H1 (cell line): ENCODE results near the gene SLC16A5. TPM values are rescaled to one million over a fixed set of nuclear protein-coding genes. Genes with fewer than 3 reads are reported as not detected.

Experiments used
- CTCF ChIA-PET: fragments of 300-600 bp; sonication (Branson Sonifier 250); formaldehyde crosslinking; loops from one replicate; lab custom pipeline; 2021; ENCODE audit not compliant: partially characterized antibody; lab: Charles Lee
- POLR2A ChIA-PET: fragments of 300-600 bp; sonication (Branson Sonifier 250); formaldehyde crosslinking; loops from one replicate; lab custom pipeline; 2021; ENCODE audit warnings: inconsistent platforms; ENCODE audit not compliant: partially characterized antibody; lab: Charles Lee
- DNase-seq, 2 experiments: peaks; one replicate each; pipeline versions ENCODE4 v3.0.0 to v3.0.0-alpha.2; 2010 to 2022; ENCODE audit warnings: low spot score in 2 of 2, low read depth in 1 of 2, mixed read lengths in 1 of 2
- FAIRE-seq: peaks from 2 replicates; lab custom pipeline; 2011; peaks lifted over from hg19 to GRCh38; lab: Jason Lieb, UNC
- H2AFZ ChIP-seq: 2 replicates; pipeline ENCODE4 v1.8.1; 2012; ENCODE audit warnings: low read length, inconsistent platforms
- H2AK5ac ChIP-seq: 2 replicates; pipeline ENCODE4 v1.6.1; 2013; ENCODE audit warnings: low read depth, low read length
- H2BK120ac ChIP-seq: replicated peaks from 2 replicates; pipeline ENCODE3; 2013; ENCODE audit warnings: low read depth, low read length, inconsistent platforms
- H2BK12ac ChIP-seq: 2 replicates; pipeline ENCODE4 v1.6.1; 2013; ENCODE audit warnings: low read depth, low read length
- H2BK15ac ChIP-seq: 2 replicates; pipeline ENCODE4 v1.6.1; 2013; ENCODE audit warnings: low read length
- H2BK20ac ChIP-seq: 2 replicates; pipeline ENCODE4 v1.6.1; 2013; ENCODE audit warnings: low read length
- H2BK5ac ChIP-seq: 2 replicates; pipeline ENCODE4 v1.6.1; 2013; ENCODE audit warnings: low read depth, low read length
- H3K14ac ChIP-seq: 2 replicates; pipeline ENCODE4 v1.6.1; 2013; ENCODE audit warnings: inconsistent platforms; ENCODE audit not compliant: insufficient read length
- H3K18ac ChIP-seq: 2 replicates; pipeline ENCODE4 v1.6.1; 2013; ENCODE audit warnings: low read length; ENCODE audit errors: extremely low read depth
- H3K23ac ChIP-seq: 2 replicates; pipeline ENCODE4 v1.6.1; 2013; ENCODE audit warnings: inconsistent platforms; ENCODE audit not compliant: insufficient read length
- H3K23me2 ChIP-seq: 2 replicates; pipeline ENCODE4 v1.6.1; 2013; ENCODE audit warnings: low read depth, low read length
- H3K27ac ChIP-seq: 2 replicates; pipeline ENCODE4 v1.6.1; 2011; ENCODE audit warnings: low read depth, low read length, inconsistent platforms
- H3K27me3 ChIP-seq, 4 experiments: replicated peaks in 1 of 4; 1 replicate in 1 of 4; 2 replicates in 3 of 4; pipeline versions ENCODE4 v1.6.1 to v1.8.1; 2011 to 2013; ENCODE audit warnings: low read length in 3 of 4, mild to moderate bottlenecking in 3 of 4, inconsistent platforms in 2 of 4, mixed read lengths in 2 of 4, moderate library complexity in 1 of 4; ENCODE audit not compliant: control insufficient read depth in 3 of 4, insufficient read depth in 3 of 4; ENCODE audit errors: extremely low read depth in 1 of 4
- H3K36me3 ChIP-seq, 4 experiments: 2 replicates each; pipeline versions ENCODE4 v1.6.1 to v1.8.1; 2011 to 2013; ENCODE audit warnings: mild to moderate bottlenecking in 4 of 4, low read length in 3 of 4, moderate library complexity in 2 of 4, control low read depth in 1 of 4, inconsistent platforms in 1 of 4; ENCODE audit not compliant: insufficient read depth in 4 of 4, control insufficient read depth in 2 of 4
- H3K4ac ChIP-seq: replicated peaks from 2 replicates; pipeline ENCODE3; 2013; ENCODE audit warnings: low read length, low read depth, mixed read lengths, inconsistent platforms; ENCODE audit not compliant: insufficient read length
- H3K4me1 ChIP-seq, 4 experiments: replicated peaks in 1 of 4; 1 replicate in 1 of 4; 2 replicates in 3 of 4; pipeline versions ENCODE4 v1.6.1 to v1.8.1; 2011 to 2013; ENCODE audit warnings: low read length in 3 of 4, inconsistent platforms in 2 of 4, mixed read lengths in 1 of 4; ENCODE audit not compliant: insufficient read depth in 4 of 4, control insufficient read depth in 3 of 4
- H3K4me2 ChIP-seq, 2 experiments: 2 replicates each; pipeline versions ENCODE4 v1.6.1 to v1.8.1; 2011 to 2013; ENCODE audit warnings: low read depth in 2 of 2, low read length in 2 of 2, control low read depth in 1 of 2, inconsistent platforms in 1 of 2, mild to moderate bottlenecking in 1 of 2; ENCODE audit not compliant: insufficient read depth in 1 of 2
- H3K4me3 ChIP-seq, 4 experiments: fragments of 200-600, 300-600 bp in 1 of 4; sonication (generic), shearing (Covaris generic), sonication (Bioruptor Twin) in 1 of 4; 2 replicates each; pipeline versions ENCODE4 v1.5.1 to v1.8.1; 2011 to 2016; ENCODE audit warnings: low read length in 4 of 4, low read depth in 3 of 4, control low read depth in 2 of 4, inconsistent platforms in 2 of 4, mild to moderate bottlenecking in 2 of 4, mixed read lengths in 1 of 4, moderate library complexity in 1 of 4; ENCODE audit not compliant: insufficient read depth in 2 of 4; ENCODE audit errors: extremely low read depth in 1 of 4
- H3K56ac ChIP-seq: replicated peaks from 2 replicates; pipeline ENCODE3; 2013; ENCODE audit warnings: low read depth, mild to moderate bottlenecking, mixed read lengths, low read length, inconsistent platforms; ENCODE audit not compliant: insufficient read length
- H3K79me1 ChIP-seq: 2 replicates; pipeline ENCODE4 v1.6.1; 2013; ENCODE audit warnings: low read depth, low read length, control low read depth
- H3K79me2 ChIP-seq, 2 experiments: 2 replicates each; pipeline versions ENCODE4 v1.6.1 to v1.8.1; 2012 to 2013; ENCODE audit warnings: low read length in 2 of 2, mild to moderate bottlenecking in 2 of 2, inconsistent platforms in 1 of 2; ENCODE audit not compliant: insufficient read depth in 2 of 2, control insufficient read depth in 1 of 2
- H3K9ac ChIP-seq, 4 experiments: replicated peaks in 1 of 4; 1 replicate in 1 of 4; 2 replicates in 3 of 4; pipeline versions ENCODE4 v1.6.1 to v1.8.1; 2011 to 2013; ENCODE audit warnings: low read depth in 3 of 4, low read length in 3 of 4, control low read depth in 2 of 4, mild to moderate bottlenecking in 2 of 4, moderate library complexity in 2 of 4, inconsistent platforms in 1 of 4; ENCODE audit errors: extremely low read depth in 1 of 4
- H3K9me3 ChIP-seq, 2 experiments: 2 replicates each; pipeline versions ENCODE4 v1.6.1 to v1.8.1; 2012 to 2013; ENCODE audit warnings: mild to moderate bottlenecking in 2 of 2, moderate library complexity in 2 of 2, control low read depth in 1 of 2, inconsistent platforms in 1 of 2, low read depth in 1 of 2, low read length in 1 of 2, mixed read lengths in 1 of 2; ENCODE audit not compliant: insufficient read depth in 2 of 2
- H4K20me1 ChIP-seq, 2 experiments: replicated peaks in 1 of 2; 2 replicates each; pipeline versions ENCODE3 to v1.8.1; 2011 to 2013; ENCODE audit warnings: inconsistent platforms in 2 of 2, low read length in 2 of 2, mild to moderate bottlenecking in 1 of 2; ENCODE audit not compliant: insufficient read depth in 2 of 2, control insufficient read depth in 1 of 2
- H4K5ac ChIP-seq: 2 replicates; pipeline ENCODE4 v1.6.1; 2013; ENCODE audit warnings: low read length, low read depth, mixed read lengths, inconsistent platforms; ENCODE audit not compliant: insufficient read length
- H4K8ac ChIP-seq: 2 replicates; pipeline ENCODE4 v1.8.0; 2013; ENCODE audit warnings: mild to moderate bottlenecking, moderate library complexity, low read length, inconsistent platforms; ENCODE audit not compliant: insufficient read depth; ENCODE audit errors: extremely low read depth
- H4K91ac ChIP-seq: replicated peaks from 2 replicates; pipeline ENCODE3; 2013; ENCODE audit warnings: low read length, mixed read lengths, inconsistent platforms; ENCODE audit not compliant: insufficient read length
- CBX5 ChIP-seq: fragments of 300-800, 300-1000 bp; sonication (generic); IDR thresholded peaks from 2 replicates; pipeline ENCODE4 v1.7.1; 2016; ENCODE audit warnings: antibody characterized with exemption, low read length, low read depth
- JUN ChIP-seq: IDR thresholded peaks from 2 replicates; pipeline ENCODE4 v1.6.1; 2011; ENCODE audit warnings: low read depth, mild to moderate bottlenecking, improper control_type of control experiment, low read length
- RBBP5 ChIP-seq: IDR thresholded peaks from 2 replicates; pipeline ENCODE4 v1.7.1; 2012; ENCODE audit warnings: low read depth, mild to moderate bottlenecking, inconsistent platforms, low read length, moderate library complexity, borderline replicate concordance
- RXRA ChIP-seq: IDR thresholded peaks from 2 replicates; pipeline ENCODE4 v1.6.1; 2011; ENCODE audit warnings: low read depth, mild to moderate bottlenecking, low read length, moderate library complexity; ENCODE audit not compliant: insufficient read depth
- SIN3A ChIP-seq, 2 experiments: IDR thresholded peaks in 1 of 2; conservative IDR thresholded peaks in 1 of 2; 2 replicates each; pipeline ENCODE4 v1.6.1; 2011 to 2012; ENCODE audit warnings: low read length in 2 of 2, improper control_type of control experiment in 1 of 2, low read depth in 1 of 2, mild to moderate bottlenecking in 1 of 2
- TBP ChIP-seq: IDR thresholded peaks from 2 replicates; pipeline ENCODE4 v1.6.1; 2011; ENCODE audit warnings: low read depth, low read length, improper control_type of control experiment
- ZNF274 ChIP-seq: IDR thresholded peaks from 2 replicates; pipeline ENCODE4 v1.7.0; 2012; ENCODE audit warnings: low read length, borderline replicate concordance; ENCODE audit errors: extremely low read depth
- WGBS, 2 experiments: shearing (Covaris generic) in 1 of 2; methylation state at CpG; one replicate each; pipeline versions ENCODE4 v1.1.6 to v1.1.7; 2013 to 2015; ENCODE audit warnings: low lambda C conversion rate in 2 of 2, mixed read lengths in 2 of 2, inconsistent platforms in 1 of 2, low coverage in 1 of 2, missing lambda C conversion rate in 1 of 2; ENCODE audit not compliant: insufficient replicate concordance in 2 of 2, insufficient coverage in 1 of 2, insufficient read length in 1 of 2; ENCODE audit errors: extremely low coverage in 1 of 2, missing lambda C conversion rate in 1 of 2; 5-methylcytosine and 5-hydroxymethylcytosine counted together
- polyA plus RNA-seq, 7 experiments: library from polyadenylated mRNA; depleted of rRNA in 3 of 7; stranded (reverse) in 5 of 7; unstranded in 2 of 7; fragments of >200 nt in 5 of 7; fragments of 200-250 nt in 2 of 7; gene quantifications; 1 replicate in 5 of 7; 2 replicates in 1 of 7; 4 replicates in 1 of 7; pipeline versions ENCODE4 v1.2.1 to v1.2.3, GENCODE V29; 2011 to 2013; ENCODE audit warnings: missing spikeins in 2 of 7, mixed read lengths in 2 of 7
- total RNA-seq: library from RNA; stranded (reverse); fragmentation: NEBNext Ultra II Directional; extraction: Animal tissue kit (Norgen Biotek cat#: 25700); gene quantifications from 2 replicates; pipeline ENCODE4 v1.2.1, GENCODE V29; 2021
- TF ChIP-seq, protein P1 (sequence below): IDR thresholded peaks from 2 replicates; pipeline ENCODE4 v1.6.1; 2012; ENCODE audit warnings: inconsistent platforms

Gene SLC16A5
- total and polyA plus RNA-seq, 2 of the 8 experiments (the other 6 are each of a cell fraction or from before 2014, with no cell fraction given), result 17.1 to 34.7 TPM

DNA sequence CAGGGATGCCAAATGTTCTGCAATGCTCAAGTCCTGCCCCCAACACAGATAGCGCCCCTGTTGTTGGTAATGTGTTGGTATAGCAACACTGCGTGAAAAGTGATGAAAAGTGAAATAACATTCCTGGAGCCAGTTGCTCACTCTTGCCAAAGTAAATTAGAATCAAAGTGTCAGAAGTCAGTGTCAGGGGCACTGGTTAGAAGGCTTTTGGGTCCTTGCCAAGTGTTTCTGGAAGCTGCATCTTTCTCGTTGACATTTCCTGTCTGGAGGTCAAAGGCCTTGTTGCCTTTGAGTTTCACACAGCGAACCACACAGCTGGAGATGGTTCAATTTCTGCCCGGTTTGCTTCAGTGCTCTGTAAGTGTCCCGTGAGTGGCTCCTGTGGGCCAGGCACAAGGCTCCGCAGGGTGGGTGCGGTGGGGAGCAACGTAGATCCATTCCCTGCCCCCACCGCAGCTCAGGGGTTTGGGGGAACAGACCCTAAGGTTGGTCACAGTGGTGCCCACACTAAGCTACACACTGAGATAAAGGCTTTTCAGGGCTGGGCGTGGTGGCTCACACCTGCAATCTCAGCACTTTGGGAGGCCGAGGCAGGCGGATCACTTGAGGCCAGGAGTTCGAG lies 3.6 kb upstream of the SLC16A5 start:
- H2BK5ac ChIP-seq, result no peak overlapping the region
- H4K20me1 ChIP-seq, result no peaks in the 10 kb centered on the region
- H3K27ac ChIP-seq, result no peak overlapping the region
- DNase-seq, result no peak
- H3K9ac ChIP-seq, result no peak overlapping the region; a peak in 1 of 7 replicates
- H3K56ac ChIP-seq, result no peak overlapping the region
- no peak overlapping the region for H2BK12ac ChIP-seq
- no peak overlapping the region for H2AK5ac ChIP-seq
- ChIA-PET POLR2A (interaction anchor here (1.0 kb wide), 1 partner anchor 21 kb away, joined by 4 read pairs; no protein-coding TSS in a partner anchor), CTCF (interaction anchor here (0.6 to 1.7 kb wide), 6 partner anchors 20 to 239 kb away, joined by 3 to 6 read pairs (median 4); no protein-coding TSS in a partner anchor)
- H3K79me2 ChIP-seq, result no peaks in the 10 kb centered on the region
- no peak overlapping the region for H2BK15ac ChIP-seq
- no peak overlapping the region; the same call in 1 of the 2 replicates for H3K18ac ChIP-seq
- no peak overlapping the region for H2BK120ac ChIP-seq
- peaks cover 3 to 19% (median 17%) of the 10 kb centered on the region in 4 experiments for H3K4me1 ChIP-seq
- H2AFZ ChIP-seq, result no peak overlapping the region
- no peak for FAIRE-seq
- H3K4me2 ChIP-seq, result no peak overlapping the region
- H3K36me3 ChIP-seq, result no peaks in the 10 kb centered on the region
- H2BK20ac ChIP-seq, result no peak overlapping the region
- H4K5ac ChIP-seq, result no peak overlapping the region
- H3K9me3 ChIP-seq, result no peaks in the 10 kb centered on the region
- H4K8ac ChIP-seq, result no peak overlapping the region
- no peak overlapping the region for H3K23ac ChIP-seq
- H3K14ac ChIP-seq, result no peak overlapping the region
- no peaks in the 10 kb centered on the region for H3K27me3 ChIP-seq
- peaks cover 11% of the 10 kb centered on the region; the same call in 1 of the 2 replicates for H3K23me2 ChIP-seq
- WGBS, 2 experiments, result 88% methylated on average over 14 of the region's 14 CpGs; no CpG with 5 or more reads in 1 of the 2 experiments
- no peak overlapping the region for H4K91ac ChIP-seq
- H3K79me1 ChIP-seq, result peaks cover 3% of the 10 kb centered on the region; the same call in 1 of the 2 replicates
- no peak overlapping the region for H3K4ac ChIP-seq
- no peak overlapping the region for H3K4me3 ChIP-seq
- TF ChIP-seq SIN3A (conservative IDR thresholded peaks at IDR 0.05 in 1 of 2, IDR thresholded peaks at IDR 0.05 in 1 of 2; ENCODE audit: low read depth in 1 of 2, low read length in 2 of 2), result no peak
- TF ChIP-seq JUN, result no peak
- no peak for TF ChIP-seq TBP
- no peak for TF ChIP-seq RXRA
- no peak for TF ChIP-seq CBX5
- TF ChIP-seq, protein P1, sequence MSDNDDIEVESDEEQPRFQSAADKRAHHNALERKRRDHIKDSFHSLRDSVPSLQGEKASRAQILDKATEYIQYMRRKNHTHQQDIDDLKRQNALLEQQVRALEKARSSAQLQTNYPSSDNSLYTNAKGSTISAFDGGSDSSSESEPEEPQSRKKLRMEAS, result no peak
- no peak for TF ChIP-seq ZNF274
- TF ChIP-seq RBBP5, result no peak
